Adrenal gland (tissue), 12 donors: Measurements from ENCODE around the gene ITPKC. TPM values are rescaled to one million over a fixed set of nuclear protein-coding genes. Genes with fewer than 3 reads are reported as not detected.

Experiments
- DNase-seq, 7 donors: peaks; one replicate each; pipeline ENCODE4 v3.0.0-alpha.2; 2019 to 2020
- H3K27ac ChIP-seq, 5 donors: fragments of 200-600 bp; sonication (generic) in 4 of 5; 1 replicate in 3 of 5; 2 replicates in 2 of 5; pipeline versions ENCODE4 v1.5.1 to v1.8.0; 2016 to 2020; ENCODE audit warnings: mild to moderate bottlenecking in 1 of 5
- H3K27me3 ChIP-seq: fragments of 200-600 bp; 2 replicates; pipeline ENCODE4 v1.8.0; 2021
- H3K36me3 ChIP-seq, 2 donors: fragments of 200-600 bp; replicated peaks in 1 of 2; 1 replicate in 1 of 2; 2 replicates in 1 of 2; pipeline versions ENCODE4 v1.5.1 to v1.8.0; 2018 to 2022
- H3K4me1 ChIP-seq, 2 donors: fragments of 200-600 bp; replicated peaks in 1 of 2; 1 replicate in 1 of 2; 2 replicates in 1 of 2; pipeline versions ENCODE4 v1.5.1 to v1.8.0; 2018 to 2021
- H3K4me3 ChIP-seq, 4 donors: fragments of 200-600 bp; sonication (generic) in 3 of 4; one replicate each; pipeline ENCODE4 v1.5.1; 2016 to 2018
- H3K9me3 ChIP-seq, 3 donors: fragments of 200-600 bp; sonication (generic) in 1 of 3; replicated peaks in 1 of 3; 1 replicate in 2 of 3; 2 replicates in 1 of 3; pipeline versions ENCODE4 v1.5.1 to v1.8.0; 2016 to 2021
- CTCF ChIP-seq, 6 experiments: fragments of 450-650 bp in 4 of 6; fragments of 200-600 bp in 2 of 6; sonication (generic) in 1 of 6; IDR thresholded peaks; 1 replicate in 5 of 6; 2 replicates in 1 of 6; pipeline versions ENCODE4 v1.5.1 to v1.8.0; 2016 to 2021; ENCODE audit warnings: antibody characterized with exemption in 6 of 6, mild to moderate bottlenecking in 2 of 6, moderate library complexity in 1 of 6
- POLR2A ChIP-seq, 2 donors: fragments of 450-650 bp; IDR thresholded peaks; one replicate each; pipeline ENCODE4 v1.6.1; 2017; ENCODE audit warnings: antibody characterized with exemption in 2 of 2, mild to moderate bottlenecking in 2 of 2, moderate library complexity in 1 of 2
- WGBS, 4 donors: extraction: QIAGEN DNeasy Blood & Tissue Kit in 2 of 4; methylation state at CpG; one replicate each; pipeline versions ENCODE4 v1.1.5 to v1.1.7; 2013 to 2017; 5-methylcytosine and 5-hydroxymethylcytosine counted together
- intact Hi-C, 2 donors: fragments of 100-400 bp; cut with DNase I; formaldehyde crosslinking; loops; one replicate each; pipeline versions ENCODE4 v1.14.1 to v1.15.0; 2022 to 2023
- polyA plus RNA-seq, 3 donors: library from polyadenylated mRNA; stranded (reverse); fragments of 200-250 nt in 2 of 3; fragments of 350-450 nt in 1 of 3; fragmentation: Illumina TruSeq in 1 of 3; extraction: RNeasy Lipid Tissue Mini Kit (QIAGEN cat#74804) in 1 of 3; gene quantifications; one replicate each; pipeline ENCODE4 v1.2.3, GENCODE V29; 2013 to 2014
- total RNA-seq, 9 donors: library from RNA; depleted of rRNA in 4 of 9; stranded (reverse); fragments of >200 nt in 4 of 9; fragments of 120-200 nt in 1 of 9; fragmentation: NEBNext Ultra II Directional in 1 of 9; extraction: Animal tissue kit (Norgen Biotek cat#: 25700) in 1 of 9; gene quantifications; one replicate each; pipeline versions ENCODE4 v1.1.0 to v1.2.4, GENCODE V29; 2013 to 2023
- donor health status: healthy with polysubstance abuse.
- donor health status: Bipolar disorder and iron deficiency.
- donor health status: DM: yes; HTN: yes; CAD: no.
- donor health status: DM: no; HTN: no; CAD: no.
- donor health status: DM: no; HTN: no; CAD: no.
- donor health status: DM: yes; HTN: yes; CAD: no.

The ITPKC gene
- total and polyA plus RNA-seq, 12 donors, result 7.8 to 36.1 (median 22.5) TPM

- peaks cover 0 to 3% of the 10 kb centered on the region in 2 donors for H3K4me1 ChIP-seq
- H3K27me3 ChIP-seq, result no peaks in the 10 kb centered on the region
- TF ChIP-seq CTCF (IDR thresholded peaks at IDR 0.05) (no peak), POLR2A (IDR thresholded peaks at IDR 0.05) (no peak)
- WGBS, 4 donors, result 78 to 91% (median 88%) methylated on average over 9 of the region's 9 CpGs
- no peak for DNase-seq
- no peaks in the 10 kb centered on the region for H3K9me3 ChIP-seq
- intact Hi-C loops, result no loop called here
- H3K27ac ChIP-seq, result no peak overlapping the region
- no peak overlapping the region for H3K4me3 ChIP-seq
- peaks cover 0 to 82% of the 10 kb centered on the region in 2 donors for H3K36me3 ChIP-seq
These were observed 45.5 kb upstream of the ITPKC start for GRCh38 chr19:40671404-40671803.

DNA sequence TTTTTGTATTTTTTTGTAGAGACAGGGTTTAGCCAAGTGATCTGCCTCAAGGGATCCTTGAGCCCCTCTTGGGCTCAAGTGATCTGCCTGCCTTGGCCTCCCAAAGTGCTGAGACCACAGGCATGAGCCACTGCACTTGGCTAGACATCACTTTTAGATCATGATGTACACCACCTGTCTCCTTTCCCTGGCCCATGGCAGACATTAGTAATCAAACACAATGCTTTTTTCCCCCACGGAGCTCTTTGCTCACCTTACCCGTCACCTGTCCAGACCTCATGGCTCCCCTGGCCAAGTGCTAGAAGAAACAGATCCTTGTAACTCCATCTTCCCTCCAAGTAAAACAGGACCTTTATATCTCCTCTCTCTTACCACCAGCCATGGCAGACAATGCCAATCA is 44.9 kb upstream of the ITPKC start:
- no peak for TF ChIP-seq CTCF (IDR thresholded peaks at IDR 0.05)
- no peak for TF ChIP-seq POLR2A (IDR thresholded peaks at IDR 0.05)
- H3K4me3 ChIP-seq, result no peak overlapping the region
- DNase-seq, result no peak
- no peaks in the 10 kb centered on the region for H3K27me3 ChIP-seq
- peaks cover 0 to 87% of the 10 kb centered on the region in 2 donors for H3K36me3 ChIP-seq
- intact Hi-C loops, result no loop called here
- whole genome bisulfite sequencing, 4 donors, result 66 to 94% (median 80%) methylated on average over 2 of the region's 2 CpGs
- no peak overlapping the region for H3K27ac ChIP-seq
- H3K4me1 ChIP-seq, result no peaks in the 10 kb centered on the region
- no peaks in the 10 kb centered on the region for H3K9me3 ChIP-seq

GRCh38 chr19:40672573-40673299 is 44.2 kb upstream of the ITPKC start:
- 89 to 94% (median 94%) methylated on average over 7 of the region's 7 CpGs for WGBS, 4 donors
- peaks cover 0 to 87% of the 10 kb centered on the region in 2 donors for H3K36me3 ChIP-seq
- no peak for DNase-seq

DNA sequence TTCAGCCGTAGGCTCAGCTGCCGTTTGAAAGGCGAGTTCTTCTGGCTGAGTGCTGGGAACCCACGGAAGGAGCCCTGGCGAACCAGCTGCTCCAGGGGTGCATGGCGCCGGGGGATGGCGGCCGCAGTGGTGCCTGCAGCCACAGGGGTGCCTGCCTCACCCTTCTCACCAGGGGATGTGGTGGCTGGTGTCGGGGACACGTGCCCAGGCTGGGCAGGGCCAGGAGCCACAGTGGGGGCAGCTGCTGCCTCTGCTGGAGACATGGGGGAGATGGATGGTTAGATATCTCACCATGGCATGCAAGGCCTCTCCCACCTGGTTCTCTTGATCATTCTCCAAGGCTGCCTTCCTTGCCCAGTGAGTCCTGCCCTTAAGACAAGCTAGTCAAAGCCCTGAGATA is 43.5 kb upstream of the ITPKC start:
- Histone ChIP-seq H3K27me3 (no peaks in the 10 kb centered on the region), H3K9me3 (no peaks in the 10 kb centered on the region), H3K27ac (no peak overlapping the region), H3K36me3 (peaks cover 0 to 87% of the 10 kb centered on the region in 2 donors), H3K4me3 (no peak overlapping the region), H3K4me1 (no peaks in the 10 kb centered on the region)
- DNase-seq, result no peak
- intact Hi-C loops, result no loop called here
- no peak for TF ChIP-seq POLR2A (IDR thresholded peaks at IDR 0.05)
- no peak for TF ChIP-seq CTCF (IDR thresholded peaks at IDR 0.05)
- WGBS, 4 donors, result 94 to 100% (median 96%) methylated on average over 1 to 11 of the region's 11 CpGs

More at GRCh38 chr19:40672573-40673299, 44.2 kb upstream of the ITPKC start:
- Histone ChIP-seq H3K4me1 (no peaks in the 10 kb centered on the region), H3K4me3 (no peak overlapping the region), H3K27me3 (no peaks in the 10 kb centered on the region), H3K27ac (no peak overlapping the region), H3K9me3 (no peaks in the 10 kb centered on the region)
- TF ChIP-seq CTCF (IDR thresholded peaks at IDR 0.05), result no peak
- TF ChIP-seq POLR2A (IDR thresholded peaks at IDR 0.05), result no peak
- intact Hi-C loops, result no loop called here
